GM21381 (cell line): Measurements from ENCODE around the gene YKT6.

Experiments used
- ATAC-seq: cut with Tn5 transposase; IDR thresholded peaks from one replicate; pipeline ENCODE4 v1.9.1; 2021; ENCODE audit warnings: mild to moderate bottlenecking, moderate library complexity; ENCODE audit not compliant: unreplicated experiment

The YKT6 gene

DNA sequence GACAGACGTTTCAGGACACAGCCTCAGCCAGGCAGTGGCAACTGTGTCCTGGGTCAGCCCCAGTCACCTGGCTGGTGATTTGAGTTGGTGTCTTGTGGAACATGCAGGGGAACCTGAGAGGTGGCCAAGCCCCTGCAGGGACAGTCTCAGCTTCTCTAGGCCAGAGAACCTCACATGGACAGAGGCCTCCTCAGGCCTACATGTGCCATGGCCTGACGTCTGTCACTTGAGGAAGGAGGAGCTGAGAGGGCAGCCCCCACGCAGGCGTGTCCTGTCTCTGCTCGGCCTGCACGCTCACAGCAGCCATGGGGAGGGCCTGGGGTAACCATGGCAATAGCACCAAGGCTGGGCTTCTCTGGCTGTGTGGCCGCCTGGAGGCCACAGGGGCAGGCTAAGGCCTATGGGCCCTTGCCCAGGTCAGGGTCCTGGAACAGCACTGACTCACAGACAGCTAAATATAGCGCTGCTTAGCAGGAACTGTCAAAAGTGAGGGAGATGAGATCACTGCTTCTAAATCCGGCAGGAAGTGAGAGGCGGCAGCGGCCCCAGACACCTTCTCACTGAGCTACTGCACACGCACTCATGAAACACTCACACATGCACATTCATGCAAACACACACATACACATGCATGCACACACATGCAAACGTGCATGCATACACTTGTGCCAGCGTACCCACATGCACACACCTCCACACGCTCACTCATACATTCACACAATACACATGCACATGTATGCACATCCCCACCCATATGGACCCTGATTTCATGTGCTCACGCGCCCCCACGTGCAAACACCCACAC, 57.0 kb downstream of the YKT6 start:
- ATAC-seq, result peak; percentile 87

DNA sequence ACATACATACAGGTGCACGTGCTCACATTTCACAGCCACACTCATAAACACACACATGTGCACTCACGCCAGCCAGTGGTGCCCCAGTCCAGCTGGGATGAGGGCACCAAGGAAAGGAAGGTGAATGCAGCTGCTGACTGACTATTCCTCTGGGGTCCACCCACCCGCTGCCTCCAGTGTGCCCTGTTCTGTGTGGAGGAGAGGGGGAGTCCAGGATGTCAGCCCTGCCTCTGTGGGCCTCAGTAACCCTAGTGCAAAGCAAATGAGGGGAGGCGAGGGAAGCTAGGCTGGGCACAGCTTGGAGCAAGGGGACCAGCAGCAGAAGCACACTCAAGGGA, 57.6 kb downstream of the YKT6 start:
- ATAC-seq, result no peak

GRCh38 chr7:44258865-44259546, 58.2 kb downstream of the YKT6 start:
- ATAC-seq, result no peak

DNA sequence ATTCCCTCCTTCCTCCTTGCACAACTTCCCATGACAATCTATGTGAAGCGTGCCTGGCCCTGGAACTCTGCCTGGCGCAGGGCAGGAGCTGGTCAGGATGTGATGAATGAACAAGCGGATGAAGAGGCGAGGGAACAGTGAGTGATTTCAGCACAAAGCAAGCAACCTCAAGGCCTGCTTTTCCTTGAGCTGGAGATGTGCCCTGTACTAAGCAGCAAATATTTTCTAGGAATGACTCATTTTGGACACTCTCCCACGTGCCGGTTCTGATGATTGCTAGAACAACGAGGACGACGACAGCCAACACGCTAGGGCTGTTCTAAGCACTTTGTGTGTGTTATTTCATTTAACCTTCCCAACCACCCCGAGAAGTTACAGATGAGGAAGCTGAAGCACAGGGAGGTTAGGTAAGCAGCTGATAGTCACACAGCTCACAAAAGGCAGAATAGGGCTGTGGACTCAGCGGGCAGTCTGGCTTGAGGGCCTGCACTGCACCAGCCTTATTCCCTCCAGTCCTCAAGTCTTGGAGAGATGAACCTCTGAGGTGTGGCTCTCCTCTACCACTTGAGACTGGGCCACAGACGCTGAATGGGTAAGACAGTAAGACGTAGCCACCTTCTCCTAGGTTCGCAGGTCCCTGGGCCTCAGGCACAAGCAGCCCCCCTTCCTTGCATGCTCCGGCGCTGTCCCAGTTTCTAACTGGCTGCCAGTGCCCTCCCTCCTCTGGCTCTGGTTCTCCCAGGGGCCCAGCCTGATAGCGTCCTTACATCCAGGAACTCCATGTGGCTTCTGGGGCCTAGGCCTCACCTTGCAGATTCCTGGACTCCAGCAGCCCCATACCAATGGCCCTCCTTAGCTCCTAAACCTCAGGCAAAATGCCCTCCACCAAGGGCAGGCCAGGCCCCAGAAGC, 59.0 kb downstream of the YKT6 start:
- ATAC-seq, result no peak

- ATAC-seq, result no peak
These were observed 60.5 kb downstream of the YKT6 start for GRCh38 chr7:44261240-44261639.

DNA sequence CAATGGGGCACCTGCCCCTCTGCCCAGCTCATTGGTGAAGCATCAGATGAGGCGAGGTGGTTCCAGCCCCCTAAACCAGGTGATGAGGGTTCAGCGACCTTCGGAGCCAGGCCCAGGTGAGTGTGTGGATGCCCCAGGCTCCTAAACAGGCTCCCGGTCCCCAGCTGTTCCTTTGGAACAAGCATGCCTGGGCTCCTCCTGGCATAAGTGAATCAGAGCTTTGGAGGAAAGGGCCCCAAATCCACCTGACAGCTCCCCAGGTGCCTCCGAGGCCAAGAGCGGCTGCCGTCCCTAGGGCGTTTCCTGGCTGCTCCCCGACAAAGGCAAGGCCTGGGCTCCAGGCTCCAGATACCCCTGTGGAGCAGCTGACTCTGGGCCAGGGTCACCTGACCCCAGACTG, 61.3 kb downstream of the YKT6 start:
- ATAC-seq, result no peak

DNA sequence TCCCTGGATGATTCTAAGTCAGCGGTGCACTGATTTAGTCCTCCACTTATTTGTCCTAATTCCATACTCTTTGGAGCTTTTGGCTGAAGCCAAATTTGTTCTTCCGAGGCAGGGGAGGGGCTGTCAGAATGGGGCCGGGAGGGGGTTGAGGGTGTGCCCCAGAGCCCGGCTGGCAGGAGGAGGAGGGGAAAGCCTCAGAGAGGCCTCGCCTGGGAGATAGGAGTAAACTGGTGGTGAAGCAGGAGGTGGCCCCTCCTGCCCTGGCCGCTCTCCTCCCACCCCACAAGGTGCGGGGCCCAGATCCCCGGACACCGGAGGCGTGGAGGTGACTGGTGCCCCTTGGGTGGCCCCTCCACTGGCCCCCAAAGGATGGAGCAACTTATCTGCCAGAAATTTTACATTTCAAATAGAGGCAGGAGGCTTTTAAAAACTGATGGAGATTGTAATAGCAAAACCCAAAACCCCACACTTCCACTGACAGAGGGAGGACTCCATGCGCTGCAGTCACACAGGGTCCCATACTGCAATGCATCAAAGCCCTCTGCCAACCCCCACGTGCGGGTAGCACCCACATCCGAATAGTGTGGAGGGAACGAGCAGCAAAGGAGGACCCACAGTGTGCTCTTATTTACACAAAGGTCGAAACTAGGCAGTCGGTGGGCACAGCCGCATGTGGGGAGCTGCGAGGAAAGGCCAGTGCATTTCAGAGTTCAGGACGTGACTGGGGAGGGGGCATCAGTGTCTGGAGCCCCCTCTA, 62.7 kb downstream of the YKT6 start:
- ATAC-seq, result no peak
